Panc1 (cell line): ENCODE data around the gene LMTK2.

ENCODE experiments used
- CTCF ChIP-seq: fragments of 450-650 bp; IDR thresholded peaks from 2 replicates; pipeline ENCODE4 v1.5.1; 2017; ENCODE audit warnings: mild to moderate bottlenecking
- POLR2AphosphoS5 ChIP-seq: IDR thresholded peaks from 2 replicates; pipeline ENCODE4 v1.6.1; 2012; ENCODE audit warnings: mild to moderate bottlenecking, low read depth, low read length, moderate library complexity
- REST ChIP-seq, 2 experiments: IDR thresholded peaks; 2 replicates each; pipeline ENCODE4 v1.6.1; 2011 to 2012; ENCODE audit warnings: low read depth in 2 of 2, control low read depth in 1 of 2, low read length in 1 of 2, mild to moderate bottlenecking in 1 of 2, moderate library complexity in 1 of 2; ENCODE audit not compliant: insufficient read depth in 1 of 2
- SIN3A ChIP-seq: IDR thresholded peaks from 2 replicates; pipeline ENCODE4 v1.6.1; 2012; ENCODE audit warnings: low read depth, mild to moderate bottlenecking, low read length, moderate library complexity, borderline replicate concordance; ENCODE audit not compliant: insufficient read depth
- TCF7L2 ChIP-seq: IDR thresholded peaks from 2 replicates; pipeline ENCODE4 v1.6.1; 2011; ENCODE audit warnings: mild to moderate bottlenecking, low read depth, low read length, inconsistent platforms

GRCh38 chr7:98238076-98238475 is 131.4 kb downstream of the LMTK2 start:
- TF ChIP-seq CTCF (no peak), REST (IDR thresholded peaks at IDR 0.05; ENCODE audit: insufficient read depth in 1 of 2, low read depth in 2 of 2, low read length in 1 of 2) (no peak), POLR2AphosphoS5 (no peak), TCF7L2 (no peak), SIN3A (no peak)
